Karpas-422 (cell line): ENCODE results near the gene BMPR1A. TPM values are rescaled to one million over a fixed set of nuclear protein-coding genes. Genes with fewer than 3 reads are reported as not detected.

Experiments used
- DNase-seq: peaks from one replicate; pipeline ENCODE4 v3.0.0-alpha.2; 2015
- H2AFZ ChIP-seq: fragments of 200-600 bp; sonication (generic); 2 replicates; pipeline ENCODE4 v1.6.1; 2014; ENCODE audit warnings: antibody characterized with exemption, low read length, mixed read lengths
- H3K27ac ChIP-seq: fragments of 200-600 bp; sonication (generic); 2 replicates; pipeline ENCODE4 v1.5.1; 2014; ENCODE audit warnings: mild to moderate bottlenecking, low read length, moderate library complexity
- H3K27me3 ChIP-seq: fragments of 200-600 bp; sonication (generic); 2 replicates; pipeline ENCODE4 v1.6.1; 2014; ENCODE audit warnings: low read length, mixed read lengths
- H3K36me3 ChIP-seq: fragments of 200-600 bp; sonication (generic); 2 replicates; pipeline ENCODE4 v1.6.1; 2014; ENCODE audit warnings: low read length, mixed read lengths; ENCODE audit not compliant: insufficient read depth
- H3K4me1 ChIP-seq: fragments of 200-600 bp; sonication (generic); 2 replicates; pipeline ENCODE4 v1.6.1; 2014; ENCODE audit warnings: mild to moderate bottlenecking, low read length, mixed read lengths
- H3K4me2 ChIP-seq: fragments of 200-600 bp; sonication (generic); 2 replicates; pipeline ENCODE4 v1.6.1; 2014; ENCODE audit warnings: low read length, low read depth, mild to moderate bottlenecking; ENCODE audit not compliant: poor library complexity, severe bottlenecking
- H3K4me3 ChIP-seq: fragments of 200-600 bp; sonication (generic); 2 replicates; pipeline ENCODE4 v1.5.1; 2014; ENCODE audit warnings: mild to moderate bottlenecking, antibody characterized with exemption, low read length, mixed read lengths
- H3K79me2 ChIP-seq: fragments of 200-600 bp; sonication (generic); 2 replicates; pipeline ENCODE4 v1.6.1; 2014; ENCODE audit warnings: mild to moderate bottlenecking, low read length, mixed read lengths
- H3K9ac ChIP-seq: fragments of 200-600 bp; sonication (generic); 2 replicates; pipeline ENCODE4 v1.6.0; 2014; ENCODE audit warnings: low read length
- H3K9me2 ChIP-seq: fragments of 200-600 bp; sonication (generic), shearing (Covaris generic); replicated peaks from 2 replicates; pipeline ENCODE4 v1.6.0; 2014; ENCODE audit warnings: mild to moderate bottlenecking, low read length, moderate library complexity; ENCODE audit not compliant: insufficient read depth
- H3K9me3 ChIP-seq: fragments of 300-700, 200-600 bp; sonication (generic); 2 replicates; pipeline ENCODE4 v1.6.1; 2014; ENCODE audit warnings: low read length, mixed read lengths
- H4K20me1 ChIP-seq: fragments of 200-600 bp; sonication (generic); 2 replicates; pipeline ENCODE4 v1.6.1; 2014; ENCODE audit warnings: mild to moderate bottlenecking, antibody characterized with exemption, low read length, low read depth; ENCODE audit not compliant: insufficient read depth
- total RNA-seq: library from RNA; depleted of rRNA; stranded (reverse); fragments of >200 nt; shearing (Covaris generic); gene quantifications from 2 replicates; pipeline ENCODE4 v1.2.3, GENCODE V29; 2014; ENCODE audit warnings: low replicate concordance

The BMPR1A gene
- total RNA-seq, 1 experiment from 2014 or later = 2.2 TPM

GRCh38 chr10:86942441-86943315 lies 186.3 kb downstream of the BMPR1A start:
- no peak overlapping the region for H2AFZ ChIP-seq
- no peak overlapping the region for H3K9ac ChIP-seq
- no peak overlapping the region for H3K27ac ChIP-seq
- H3K4me3 ChIP-seq = no peak overlapping the region
- no peaks in the 10 kb centered on the region for H3K27me3 ChIP-seq
- no peaks in the 10 kb centered on the region for H3K4me1 ChIP-seq
- DNase-seq = no peak
- no peak overlapping the region for H3K4me2 ChIP-seq
- H3K9me3 ChIP-seq = no peaks in the 10 kb centered on the region
- no peaks in the 10 kb centered on the region for H3K9me2 ChIP-seq
- no peaks in the 10 kb centered on the region for H3K36me3 ChIP-seq
- no peaks in the 10 kb centered on the region for H4K20me1 ChIP-seq
- H3K79me2 ChIP-seq = no peaks in the 10 kb centered on the region

GRCh38 chr10:86943316-86944030 lies 187.1 kb downstream of the BMPR1A start:
- no peak overlapping the region for H3K9ac ChIP-seq
- no peak overlapping the region for H3K4me2 ChIP-seq
- DNase-seq = no peak
- H3K27ac ChIP-seq = no peak overlapping the region
- H3K27me3 ChIP-seq = no peaks in the 10 kb centered on the region
- H3K36me3 ChIP-seq = no peaks in the 10 kb centered on the region
- H3K9me3 ChIP-seq = no peaks in the 10 kb centered on the region
- no peak overlapping the region for H2AFZ ChIP-seq
- no peak overlapping the region for H3K4me3 ChIP-seq
- no peaks in the 10 kb centered on the region for H3K79me2 ChIP-seq
- H3K4me1 ChIP-seq = no peaks in the 10 kb centered on the region
- H3K9me2 ChIP-seq = no peaks in the 10 kb centered on the region
- no peaks in the 10 kb centered on the region for H4K20me1 ChIP-seq

- Histone ChIP-seq H2AFZ (no peak overlapping the region), H3K4me1 (no peaks in the 10 kb centered on the region), H3K9me2 (no peaks in the 10 kb centered on the region), H3K4me2 (no peak overlapping the region), H3K9me3 (no peaks in the 10 kb centered on the region), H3K27ac (no peak overlapping the region), H3K79me2 (no peaks in the 10 kb centered on the region), H3K36me3 (no peaks in the 10 kb centered on the region), H3K4me3 (no peak overlapping the region), H3K9ac (no peak overlapping the region), H4K20me1 (no peaks in the 10 kb centered on the region), H3K27me3 (no peaks in the 10 kb centered on the region)
- no peak for DNase-seq
Observed at GRCh38 chr10:86944031-86944419, 187.6 kb downstream of the BMPR1A start.

GRCh38 chr10:86944471-86944870 lies 188.1 kb downstream of the BMPR1A start:
- H3K9ac ChIP-seq = no peak overlapping the region
- no peak overlapping the region for H3K27ac ChIP-seq
- no peak for DNase-seq
- H3K27me3 ChIP-seq = no peaks in the 10 kb centered on the region
- no peaks in the 10 kb centered on the region for H4K20me1 ChIP-seq
- no peaks in the 10 kb centered on the region for H3K9me2 ChIP-seq
- no peak overlapping the region for H3K4me2 ChIP-seq
- no peak overlapping the region for H2AFZ ChIP-seq
- H3K4me3 ChIP-seq = no peak overlapping the region
- no peaks in the 10 kb centered on the region for H3K36me3 ChIP-seq
- H3K4me1 ChIP-seq = no peaks in the 10 kb centered on the region
- H3K79me2 ChIP-seq = no peaks in the 10 kb centered on the region
- H3K9me3 ChIP-seq = no peaks in the 10 kb centered on the region

- no peak overlapping the region for H3K4me2 ChIP-seq
- H3K36me3 ChIP-seq = no peaks in the 10 kb centered on the region
- H3K9me3 ChIP-seq = no peaks in the 10 kb centered on the region
- no peak overlapping the region for H3K27ac ChIP-seq
- H3K4me3 ChIP-seq = no peak overlapping the region
- no peaks in the 10 kb centered on the region for H3K4me1 ChIP-seq
- no peaks in the 10 kb centered on the region for H3K27me3 ChIP-seq
- H4K20me1 ChIP-seq = no peaks in the 10 kb centered on the region
- no peak overlapping the region for H3K9ac ChIP-seq
- no peaks in the 10 kb centered on the region for H3K79me2 ChIP-seq
- DNase-seq = no peak
- no peak overlapping the region for H2AFZ ChIP-seq
- no peaks in the 10 kb centered on the region for H3K9me2 ChIP-seq
Observed at GRCh38 chr10:86944907-86945306, 188.5 kb downstream of the BMPR1A start.

GRCh38 chr10:86945361-86946212 lies 189.2 kb downstream of the BMPR1A start:
- H3K4me3 ChIP-seq = no peak overlapping the region
- H3K79me2 ChIP-seq = no peaks in the 10 kb centered on the region
- no peaks in the 10 kb centered on the region for H3K27me3 ChIP-seq
- no peak overlapping the region for H3K27ac ChIP-seq
- H3K36me3 ChIP-seq = no peaks in the 10 kb centered on the region
- no peaks in the 10 kb centered on the region for H3K4me1 ChIP-seq
- DNase-seq = no peak
- H2AFZ ChIP-seq = no peak overlapping the region
- H3K9ac ChIP-seq = no peak overlapping the region
- no peak overlapping the region for H3K4me2 ChIP-seq
- no peaks in the 10 kb centered on the region for H3K9me2 ChIP-seq
- no peaks in the 10 kb centered on the region for H3K9me3 ChIP-seq
- H4K20me1 ChIP-seq = no peaks in the 10 kb centered on the region

GRCh38 chr10:86946213-86947155 lies 190.1 kb downstream of the BMPR1A start:
- H3K9ac ChIP-seq = no peak overlapping the region

More at GRCh38 chr10:86946213-86947155, 190.1 kb downstream of the BMPR1A start:
- Histone ChIP-seq H3K9me2 (no peaks in the 10 kb centered on the region), H3K27ac (no peak overlapping the region), H3K4me1 (no peaks in the 10 kb centered on the region), H3K27me3 (no peaks in the 10 kb centered on the region), H2AFZ (no peak overlapping the region), H3K36me3 (no peaks in the 10 kb centered on the region), H3K79me2 (no peaks in the 10 kb centered on the region), H3K4me2 (no peak overlapping the region), H4K20me1 (no peaks in the 10 kb centered on the region), H3K4me3 (no peak overlapping the region), H3K9me3 (no peaks in the 10 kb centered on the region)
- DNase-seq = no peak
